ENCODE results near the gene STK11. TPM values are rescaled to one million over a fixed set of nuclear protein-coding genes. Genes with fewer than 3 reads are reported as not detected.
A peak's percentile ranks its signal among the peaks of the same experiment; 100 is the strongest.

Gene STK11
- total RNA-seq, 4 donors from 2014 or later = 38.0 to 48.4 (median 44.2) TPM

- peak; percentile 13 for ATAC-seq (ENCODE audit: low FRiP score)
- peak in 2 of 3 donors; percentile 88 to 92 for TF ChIP-seq CTCF (IDR thresholded peaks at IDR 0.05)
- DNase-seq (ENCODE audit: low spot score) = no peak
Observed at GRCh38 chr19:1248786-1249297, 43.3 kb downstream of the STK11 start.

- ATAC-seq (ENCODE audit: low FRiP score) = peak; percentile 29
Observed at GRCh38 chr19:1249298-1249989, 43.9 kb downstream of the STK11 start.

GRCh38 chr19:1249990-1250436, 44.4 kb downstream of the STK11 start:
- ATAC-seq (ENCODE audit: low FRiP score) (no peak), DNase-seq (ENCODE audit: low spot score) (no peak)
- TF ChIP-seq CTCF (IDR thresholded peaks at IDR 0.05) = no peak

More at GRCh38 chr19:1249298-1249989, 43.9 kb downstream of the STK11 start:
- TF ChIP-seq CTCF (IDR thresholded peaks at IDR 0.05) = no peak
- DNase-seq (ENCODE audit: low spot score) = no peak

GRCh38 chr19:1250437-1251260, 45.1 kb downstream of the STK11 start:
- ATAC-seq (ENCODE audit: low FRiP score) (no peak), DNase-seq (ENCODE audit: low spot score) (no peak)
- no peak for TF ChIP-seq CTCF (IDR thresholded peaks at IDR 0.05)

GRCh38 chr19:1251330-1252220, 46.0 kb downstream of the STK11 start:
- no peak for TF ChIP-seq CTCF (IDR thresholded peaks at IDR 0.05)
- no peak for ATAC-seq (ENCODE audit: low FRiP score)
- no peak for DNase-seq (ENCODE audit: low spot score)

- DNase-seq (ENCODE audit: low spot score) (no peak), ATAC-seq (ENCODE audit: low FRiP score) (peak; percentile 15)
- TF ChIP-seq CTCF (IDR thresholded peaks at IDR 0.05) = no peak
Observed at GRCh38 chr19:1252221-1252820, 46.7 kb downstream of the STK11 start.
